Iris pigment epithelial cell (primary cell): ENCODE results near the gene ALPP.
"Not testable (repeated sequence)": the region's sequence is repeated elsewhere in the genome, so short reads cannot be mapped to it uniquely, and the experiment has no call there.

ENCODE experiments used
- DNase-seq: peaks from one replicate; pipeline ENCODE4 v3.0.0-alpha.2; 2011; ENCODE audit warnings: low read depth

ALPP gene

GRCh38 chr2:232378735-232379151 lies at the start of gene ALPP:
ALPP (plus strand) TSS chr2:232378751; CDS start chr2:232378803, 52 bp downstream.
- not testable (repeated sequence) for DNase-seq

- DNase-seq, result no peak
Measured at GRCh38 chr2:232329716-232330067, 48.9 kb upstream of the ALPP start.

- no peak for DNase-seq
Measured at GRCh38 chr2:232330068-232330999, 48.2 kb upstream of the ALPP start.

DNA sequence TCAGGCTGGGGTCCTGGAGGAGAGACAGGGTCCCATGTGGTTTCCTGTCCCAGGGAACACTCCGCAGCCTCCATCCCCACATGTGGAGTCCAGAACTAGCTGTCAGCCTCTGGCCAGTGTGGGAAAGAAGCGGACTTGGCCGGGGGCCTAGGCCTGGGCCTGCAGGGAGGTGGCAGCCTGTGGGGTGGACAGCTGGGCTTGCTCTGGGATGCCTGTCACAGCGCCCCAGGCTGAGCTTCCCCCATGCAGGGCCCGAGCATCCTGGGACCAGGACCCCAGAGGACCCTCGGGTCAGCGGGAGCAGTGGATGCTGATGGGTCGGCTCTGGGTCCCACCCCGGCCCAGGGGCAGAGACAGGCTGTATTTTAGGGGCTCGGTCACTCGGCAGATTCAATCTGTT lies 47.5 kb upstream of the ALPP start:
- DNase-seq, result not testable (repeated sequence)

- not testable (repeated sequence) for DNase-seq
Measured at GRCh38 chr2:232331641-232332040, 46.9 kb upstream of the ALPP start.

DNA sequence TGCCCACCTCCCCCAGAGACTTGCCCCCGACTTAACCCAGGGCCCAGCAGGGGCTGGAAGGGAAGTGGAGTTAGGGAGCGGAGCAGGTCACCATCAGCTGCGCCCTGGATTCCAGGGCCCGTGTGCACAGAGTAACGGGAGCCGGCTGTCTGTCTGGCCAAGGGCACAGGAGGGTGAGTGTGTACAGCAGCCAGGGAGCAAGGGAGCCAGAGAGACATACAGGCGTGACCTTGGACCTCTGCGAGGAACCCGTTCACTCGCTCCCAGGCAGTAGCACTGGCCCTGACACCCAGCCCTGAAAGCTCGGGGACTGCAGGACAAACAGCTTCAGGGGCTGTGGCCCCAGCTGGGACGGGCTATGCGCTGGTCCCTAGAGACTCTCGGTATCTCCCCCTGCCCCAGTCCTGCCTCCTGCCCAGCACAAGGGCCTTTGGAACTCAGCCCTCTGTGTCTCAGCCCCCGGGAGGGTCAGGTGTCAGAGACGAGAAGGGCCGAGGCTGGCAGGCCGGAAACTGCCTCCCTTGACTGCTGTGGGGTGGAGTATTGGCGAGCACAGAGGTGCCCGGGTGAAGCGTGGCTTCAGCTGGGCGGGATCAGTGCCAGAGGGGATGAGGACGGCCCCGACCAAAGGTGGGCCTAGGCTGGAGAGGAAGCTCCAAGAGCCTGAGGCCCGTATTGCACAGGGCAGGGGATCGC lies 46.2 kb upstream of the ALPP start:
- not testable (repeated sequence) for DNase-seq

GRCh38 chr2:232332940-232333259 lies 45.7 kb upstream of the ALPP start:
- no peak for DNase-seq

- no peak for DNase-seq
Measured at GRCh38 chr2:232333361-232334135, 45.0 kb upstream of the ALPP start.

DNA sequence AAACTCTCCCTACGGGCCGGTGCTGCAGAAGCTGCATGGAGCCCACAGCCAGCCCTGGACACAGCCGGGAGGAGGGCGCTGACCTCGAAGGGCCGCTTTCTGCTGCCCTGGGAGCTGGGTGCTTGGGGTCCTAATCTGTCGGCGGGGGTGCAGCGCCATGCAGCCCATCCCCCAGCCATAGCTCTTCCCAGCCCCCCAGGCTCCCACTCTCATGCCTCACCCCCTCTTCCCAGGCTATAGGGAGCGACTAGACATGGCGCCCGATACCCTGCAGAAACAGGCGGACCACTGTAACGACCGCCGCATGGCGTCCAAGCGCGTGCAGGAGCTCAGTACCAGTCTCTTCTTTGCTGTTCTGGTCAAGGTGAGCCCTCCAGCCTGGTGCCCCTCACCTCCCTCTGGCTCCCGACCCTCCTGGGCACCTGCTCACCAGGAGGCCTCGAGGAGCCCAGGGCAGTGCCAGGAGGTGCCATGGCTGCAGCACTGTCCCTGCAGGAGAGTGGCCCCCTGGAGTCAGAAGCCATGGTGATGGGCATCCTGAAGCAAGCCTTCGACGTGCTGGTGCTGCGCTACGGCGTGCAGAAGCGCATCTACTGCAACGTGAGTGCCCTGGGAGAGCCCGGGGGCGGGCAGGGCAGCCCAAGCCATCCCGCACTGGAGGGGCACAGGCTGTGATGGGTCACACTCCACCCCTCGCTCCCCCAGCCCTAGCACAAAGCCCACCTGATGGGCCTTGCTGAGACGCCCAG lies 44.2 kb upstream of the ALPP start:
- not testable (repeated sequence) for DNase-seq

GRCh38 chr2:232334885-232335205 lies 43.7 kb upstream of the ALPP start:
- not testable (repeated sequence) for DNase-seq

DNA sequence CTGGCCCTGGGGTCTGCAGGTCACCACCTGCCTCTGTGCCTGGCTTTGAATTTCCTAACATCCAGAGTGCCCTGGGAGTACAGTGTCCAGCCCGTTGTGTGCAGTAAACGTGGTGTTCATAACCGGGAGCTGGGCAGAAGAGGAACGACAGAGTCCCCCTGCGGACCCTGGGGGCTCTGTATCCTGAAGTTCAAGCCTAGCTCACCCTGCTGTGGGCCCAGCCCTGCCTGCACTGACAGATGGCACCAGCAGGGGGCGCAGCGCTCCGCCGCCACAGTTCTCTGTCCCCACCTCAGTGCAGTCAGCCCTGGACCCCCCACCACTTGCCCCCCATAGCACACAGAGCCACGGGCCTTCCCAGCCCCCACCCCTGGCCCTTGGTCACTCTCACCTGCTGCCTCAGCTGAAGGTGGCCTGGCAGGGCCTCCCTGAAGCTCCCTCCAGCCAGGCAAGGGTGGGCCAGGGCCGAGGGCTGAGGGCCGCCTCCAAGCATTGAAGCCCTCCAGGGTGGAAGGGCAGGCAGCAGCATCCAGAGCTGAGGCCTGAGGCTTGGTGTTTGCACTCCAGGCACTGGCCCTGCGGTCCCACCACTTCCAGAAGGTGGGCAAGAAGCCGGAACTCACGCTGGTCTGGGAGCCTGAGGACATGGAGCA lies 43.2 kb upstream of the ALPP start:
- DNase-seq, result not testable (repeated sequence)

GRCh38 chr2:232335859-232336215 lies 42.7 kb upstream of the ALPP start:
- DNase-seq, result no peak

GRCh38 chr2:232336241-232336736 lies 42.3 kb upstream of the ALPP start:
- DNase-seq, result no peak

DNA sequence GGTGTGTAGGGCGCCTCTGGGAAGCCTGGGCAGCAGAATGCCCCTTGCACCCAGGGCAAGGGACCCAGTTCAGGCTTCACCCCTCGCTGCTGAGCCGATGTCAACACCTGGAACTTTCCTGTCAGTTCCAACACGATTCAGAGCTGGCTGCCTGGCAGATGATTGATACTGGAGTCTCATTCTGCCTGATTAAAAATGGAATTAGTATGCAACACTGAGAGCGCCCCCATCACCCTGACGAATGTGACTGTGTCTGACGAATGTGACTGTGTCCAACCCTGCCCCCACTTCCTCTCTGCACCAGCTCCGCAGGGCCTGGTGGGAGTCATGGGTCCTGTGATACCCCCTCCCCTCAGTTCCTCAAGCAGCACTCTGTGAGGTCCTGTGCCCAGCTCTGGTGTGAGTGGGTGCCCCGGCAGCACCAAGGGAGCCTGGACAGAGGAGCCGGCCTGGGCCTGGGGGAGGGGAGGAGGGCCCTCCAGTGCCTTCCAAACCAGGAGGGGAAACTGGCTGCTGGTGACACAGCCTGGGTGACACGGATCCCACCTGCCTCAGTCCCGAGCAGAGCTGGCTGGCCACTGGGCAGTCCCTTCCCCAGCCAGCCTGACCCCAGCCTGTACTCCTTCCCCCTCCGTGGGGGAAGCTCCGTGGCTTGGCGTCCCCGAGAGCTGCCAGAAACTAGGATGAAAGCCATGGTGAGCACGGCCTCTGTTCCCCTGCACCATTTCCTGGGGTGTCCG lies 41.4 kb upstream of the ALPP start:
- DNase-seq, result no peak

GRCh38 chr2:232338094-232338758 lies 40.3 kb upstream of the ALPP start:
- DNase-seq, result not testable (repeated sequence)

DNA sequence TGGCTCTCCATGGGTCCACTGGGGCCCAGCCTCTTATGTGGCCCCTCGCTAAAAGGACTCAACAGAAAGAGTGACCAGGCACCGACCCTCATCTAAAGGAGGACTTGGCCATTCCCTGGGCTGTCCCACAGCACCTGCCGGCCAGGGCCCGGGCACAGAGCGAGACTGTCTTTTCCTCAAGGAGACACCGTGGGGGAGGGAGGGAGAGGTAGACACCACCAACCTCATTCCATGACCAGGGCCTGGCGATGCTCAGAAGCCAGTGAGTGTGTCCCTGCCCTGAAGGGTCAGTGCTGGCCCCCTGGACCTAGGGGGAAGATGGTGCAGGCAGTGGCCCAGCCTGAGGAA lies 39.8 kb upstream of the ALPP start:
- DNase-seq, result no peak

GRCh38 chr2:232339121-232340081 lies 39.1 kb upstream of the ALPP start:
- no peak for DNase-seq

- no peak for DNase-seq
Measured at GRCh38 chr2:232340171-232340935, 38.2 kb upstream of the ALPP start.
